H9 (cell line): ENCODE results near the gene NUP188. TPM values are rescaled to one million over a fixed set of nuclear protein-coding genes. Genes with fewer than 3 reads are reported as not detected.

Source experiments
- DNase-seq: peaks from one replicate; pipeline ENCODE4 v3.0.0-alpha.2; 2017
- H2AFZ ChIP-seq: one replicate; pipeline ENCODE4 v1.6.1; 2013; ENCODE audit warnings: mild to moderate bottlenecking, low read length, control low read depth, moderate library complexity
- H2AK5ac ChIP-seq: 2 replicates; pipeline ENCODE4 v1.6.1; 2013; ENCODE audit warnings: low read length, control low read depth, mixed read lengths; ENCODE audit not compliant: insufficient read length
- H2BK120ac ChIP-seq: one replicate; pipeline ENCODE4 v1.6.1; 2013; ENCODE audit warnings: low read depth, mild to moderate bottlenecking, low read length, control low read depth, inconsistent platforms; ENCODE audit not compliant: poor library complexity, severe bottlenecking
- H2BK12ac ChIP-seq: 2 replicates; pipeline ENCODE4 v1.6.1; 2013; ENCODE audit warnings: low read length, control low read depth, mixed read lengths, low read depth; ENCODE audit not compliant: insufficient read length
- H2BK15ac ChIP-seq: 2 replicates; pipeline ENCODE4 v1.6.1; 2013; ENCODE audit warnings: low read depth, low read length, control low read depth
- H2BK20ac ChIP-seq: one replicate; pipeline ENCODE4 v1.6.1; 2013; ENCODE audit warnings: low read depth, mild to moderate bottlenecking, low read length, control low read depth, inconsistent platforms; ENCODE audit not compliant: poor library complexity, severe bottlenecking
- H2BK5ac ChIP-seq: 2 replicates; pipeline ENCODE4 v1.6.1; 2013; ENCODE audit warnings: low read length, control low read depth, mixed read lengths; ENCODE audit not compliant: insufficient read length
- H3K14ac ChIP-seq: 2 replicates; pipeline ENCODE4 v1.6.1; 2013; ENCODE audit warnings: low read length, control low read depth; ENCODE audit not compliant: insufficient read depth
- H3K18ac ChIP-seq: 2 replicates; pipeline ENCODE4 v1.6.1; 2013; ENCODE audit warnings: low read depth, mild to moderate bottlenecking, mixed read lengths, low read length, control low read depth; ENCODE audit not compliant: insufficient read length
- H3K23ac ChIP-seq: 2 replicates; pipeline ENCODE4 v1.6.1; 2013; ENCODE audit warnings: low read length, control low read depth, mixed read lengths, low read depth; ENCODE audit not compliant: insufficient read length
- H3K23me2 ChIP-seq: 2 replicates; pipeline ENCODE4 v1.6.1; 2013; ENCODE audit warnings: low read depth, mild to moderate bottlenecking, mixed read lengths, low read length, control low read depth; ENCODE audit not compliant: insufficient read length, poor library complexity, severe bottlenecking
- H3K27ac ChIP-seq: 2 replicates; pipeline ENCODE4 v1.5.1; 2013; ENCODE audit warnings: low read length, control low read depth, mixed read lengths, low read depth; ENCODE audit not compliant: insufficient read length
- H3K27me3 ChIP-seq: 2 replicates; pipeline ENCODE4 v1.6.1; 2013; ENCODE audit warnings: low read length, control low read depth, inconsistent platforms; ENCODE audit not compliant: insufficient read depth
- H3K4ac ChIP-seq: 2 replicates; pipeline ENCODE4 v1.6.1; 2013; ENCODE audit warnings: low read depth, mild to moderate bottlenecking, control low read depth, inconsistent platforms, low read length, moderate library complexity
- H3K4me1 ChIP-seq: 2 replicates; pipeline ENCODE4 v1.6.1; 2013; ENCODE audit warnings: low read length, control low read depth, inconsistent platforms; ENCODE audit not compliant: insufficient read depth
- H3K4me2 ChIP-seq: 2 replicates; pipeline ENCODE4 v1.6.1; 2013; ENCODE audit warnings: low read length, control low read depth, mixed read lengths; ENCODE audit not compliant: insufficient read length, insufficient read depth
- H3K56ac ChIP-seq: 2 replicates; pipeline ENCODE4 v1.6.1; 2013; ENCODE audit warnings: low read depth, mild to moderate bottlenecking, mixed read lengths, low read length, control low read depth; ENCODE audit not compliant: insufficient read length
- H3K79me1 ChIP-seq: 2 replicates; pipeline ENCODE4 v1.6.1; 2013; ENCODE audit warnings: low read depth, mild to moderate bottlenecking, moderate library complexity, low read length, control low read depth, inconsistent platforms; ENCODE audit not compliant: insufficient read depth, poor library complexity, severe bottlenecking
- H3K79me2 ChIP-seq: 2 replicates; pipeline ENCODE4 v1.6.1; 2013; ENCODE audit warnings: low read length, control low read depth, inconsistent platforms; ENCODE audit not compliant: insufficient read depth
- H3K9ac ChIP-seq: 2 replicates; pipeline ENCODE4 v1.6.1; 2013; ENCODE audit warnings: low read length, control low read depth, mixed read lengths; ENCODE audit not compliant: insufficient read length; ENCODE audit errors: extremely low read depth
- H3K9me3 ChIP-seq: one replicate; pipeline ENCODE4 v1.6.1; 2013; ENCODE audit warnings: low read depth, low read length, inconsistent platforms; ENCODE audit not compliant: control insufficient read depth
- H3T11ph ChIP-seq: one replicate; pipeline ENCODE4 v1.6.1; 2013; ENCODE audit warnings: mild to moderate bottlenecking, low read length, control low read depth, inconsistent platforms
- H4K20me1 ChIP-seq: one replicate; pipeline ENCODE4 v1.6.1; 2013; ENCODE audit not compliant: control insufficient read depth, insufficient read length, insufficient read depth
- H4K5ac ChIP-seq: 2 replicates; pipeline ENCODE4 v1.6.1; 2013; ENCODE audit warnings: low read depth, mild to moderate bottlenecking, mixed read lengths, low read length, control low read depth; ENCODE audit not compliant: insufficient read length
- H4K8ac ChIP-seq: replicated peaks from 2 replicates; pipeline ENCODE4 v1.6.1; 2013; ENCODE audit warnings: low read length, control low read depth, mixed read lengths, low read depth; ENCODE audit not compliant: insufficient read length
- H4K91ac ChIP-seq: 2 replicates; pipeline ENCODE4 v1.6.1; 2013; ENCODE audit warnings: low read depth, mild to moderate bottlenecking, moderate library complexity, mixed read lengths, low read length, control low read depth; ENCODE audit not compliant: insufficient read length
- H3K27ac Mint-ChIP-seq, 3 experiments: 2 replicates in 2 of 3; 3 replicates in 1 of 3; pipeline ENCODE4 v1.8.0; 2020 to 2021; ENCODE audit warnings: mixed read lengths in 3 of 3, mild to moderate bottlenecking in 1 of 3, moderate library complexity in 1 of 3
- H3K27me3 Mint-ChIP-seq: 2 replicates; pipeline ENCODE4 v1.8.0; 2021; ENCODE audit warnings: low read depth, mild to moderate bottlenecking, moderate library complexity, mixed read lengths
- H3K36me3 Mint-ChIP-seq, 3 experiments: 2 replicates in 2 of 3; 3 replicates in 1 of 3; pipeline ENCODE4 v1.8.0; 2020 to 2021; ENCODE audit warnings: low read depth in 3 of 3, mixed read lengths in 3 of 3; ENCODE audit not compliant: insufficient read depth in 1 of 3
- H3K4me1 Mint-ChIP-seq, 2 experiments: 2 replicates each; pipeline ENCODE4 v1.8.0; 2020; ENCODE audit warnings: mixed read lengths in 2 of 2
- H3K4me3 Mint-ChIP-seq, 2 experiments: 2 replicates in 1 of 2; 3 replicates in 1 of 2; pipeline ENCODE4 v1.8.0; 2020 to 2021; ENCODE audit warnings: mild to moderate bottlenecking in 2 of 2, mixed read lengths in 2 of 2, moderate library complexity in 1 of 2
- H3K9me3 Mint-ChIP-seq, 2 experiments: 2 replicates in 1 of 2; 3 replicates in 1 of 2; pipeline ENCODE4 v1.8.0; 2020; ENCODE audit warnings: mild to moderate bottlenecking in 2 of 2, mixed read lengths in 2 of 2, moderate library complexity in 1 of 2
- WGBS: extraction: QIAGEN DNeasy Blood & Tissue Kit; methylation state at CpG from one replicate; pipeline ENCODE4 v1.1.7; 2013; ENCODE audit warnings: missing lambda C conversion rate, low lambda C conversion rate, mixed read lengths; ENCODE audit not compliant: insufficient read length; ENCODE audit errors: extremely low coverage; 5-methylcytosine and 5-hydroxymethylcytosine counted together
- total RNA-seq: library from RNA; stranded (reverse); gene quantifications from 2 replicates; pipeline ENCODE4 v1.2.1, GENCODE V29; 2021
- TF ChIP-seq, protein P1 (sequence below): fragments of 200-600 bp; sonication (generic); conservative IDR thresholded peaks from 3 replicates; pipeline ENCODE4 v1.8.0; 2021; ENCODE audit warnings: antibody characterized with exemption, mild to moderate bottlenecking

Gene NUP188
- total RNA-seq, 1 experiment from 2014 or later, result 101 TPM

- peaks cover 45 to 74% (median 53%) of the 10 kb centered on the region in 3 experiments for H3K36me3 Mint-ChIP-seq
- Histone ChIP-seq H3K4me2 (no peak overlapping the region), H2AFZ (no peak overlapping the region), H3K9me3 (no peaks in the 10 kb centered on the region), H3K79me1 (peaks cover 7% of the 10 kb centered on the region), H3K14ac (no peak overlapping the region; the same call in 1 of the 2 replicates), H3K23ac (no peak overlapping the region), H2AK5ac (no peak overlapping the region), H2BK120ac (no peak overlapping the region), H3K18ac (no peak overlapping the region), H4K5ac (no peak overlapping the region), H3K23me2 (no peaks in the 10 kb centered on the region), H3K56ac (no peak overlapping the region), H3K27ac (no peak overlapping the region), H3K4me1 (peaks cover 5% of the 10 kb centered on the region; the same call in 1 of the 2 replicates), H3K79me2 (peaks cover 7% of the 10 kb centered on the region; the same call in 1 of the 2 replicates), H4K8ac (no peak overlapping the region), H4K20me1 (no peaks in the 10 kb centered on the region), H3T11ph (no peak overlapping the region), H2BK15ac (no peak overlapping the region), H3K9ac (no peak overlapping the region), H3K4ac (no peak overlapping the region), H2BK20ac (no peak overlapping the region), H4K91ac (no peak overlapping the region), H2BK5ac (no peak overlapping the region), H3K27me3 (no peaks in the 10 kb centered on the region), H2BK12ac (no peak overlapping the region)
- H3K4me3 Mint-ChIP-seq, result peak overlapping the region in 1 of 2 experiments; percentile 26; a peak in 1 of 5 replicates
- H3K4me1 Mint-ChIP-seq, result peaks cover 29 to 30% of the 10 kb centered on the region in 2 experiments
- peaks cover 2% of the 10 kb centered on the region; the same call in 1 of the 2 replicates for H3K27me3 Mint-ChIP-seq
- DNase-seq, result no peak
- TF ChIP-seq, protein P1, sequence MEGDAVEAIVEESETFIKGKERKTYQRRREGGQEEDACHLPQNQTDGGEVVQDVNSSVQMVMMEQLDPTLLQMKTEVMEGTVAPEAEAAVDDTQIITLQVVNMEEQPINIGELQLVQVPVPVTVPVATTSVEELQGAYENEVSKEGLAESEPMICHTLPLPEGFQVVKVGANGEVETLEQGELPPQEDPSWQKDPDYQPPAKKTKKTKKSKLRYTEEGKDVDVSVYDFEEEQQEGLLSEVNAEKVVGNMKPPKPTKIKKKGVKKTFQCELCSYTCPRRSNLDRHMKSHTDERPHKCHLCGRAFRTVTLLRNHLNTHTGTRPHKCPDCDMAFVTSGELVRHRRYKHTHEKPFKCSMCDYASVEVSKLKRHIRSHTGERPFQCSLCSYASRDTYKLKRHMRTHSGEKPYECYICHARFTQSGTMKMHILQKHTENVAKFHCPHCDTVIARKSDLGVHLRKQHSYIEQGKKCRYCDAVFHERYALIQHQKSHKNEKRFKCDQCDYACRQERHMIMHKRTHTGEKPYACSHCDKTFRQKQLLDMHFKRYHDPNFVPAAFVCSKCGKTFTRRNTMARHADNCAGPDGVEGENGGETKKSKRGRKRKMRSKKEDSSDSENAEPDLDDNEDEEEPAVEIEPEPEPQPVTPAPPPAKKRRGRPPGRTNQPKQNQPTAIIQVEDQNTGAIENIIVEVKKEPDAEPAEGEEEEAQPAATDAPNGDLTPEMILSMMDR, result no peak
- no CpG with 5 or more reads among the region's 6 CpGs for WGBS
- H3K9me3 Mint-ChIP-seq, result no peaks in the 10 kb centered on the region
- H3K27ac Mint-ChIP-seq, result peak overlapping the region in 2 of 3 experiments; percentile 87; a peak in 3 of 7 replicates
Measured at GRCh38 chr9:128910906-128911305, 36.6 kb upstream of the NUP188 start.
